Esophagus squamous epithelium (tissue), 5 donors: ENCODE measurements around the gene ARL6. TPM values are rescaled to one million over a fixed set of nuclear protein-coding genes. Genes with fewer than 3 reads are reported as not detected.

Experiments used
- DNase-seq: peaks from one replicate; lab custom pipeline; 2025; lab: John Stamatoyannopoulos, UW
- H3K27ac ChIP-seq, 4 donors: fragments of 200-600 bp; sonication (generic); one replicate each; pipeline ENCODE4 v1.5.1; 2016 to 2019; ENCODE audit warnings: mild to moderate bottlenecking in 1 of 4
- H3K27me3 ChIP-seq, 4 donors: fragments of 200-600 bp; sonication (generic); 1 replicate in 3 of 4; 2 replicates in 1 of 4; pipeline versions ENCODE4 v1.5.1 to v1.6.0; 2017 to 2021; ENCODE audit warnings: antibody characterized with exemption in 1 of 4
- H3K36me3 ChIP-seq, 3 donors: fragments of 200-600 bp; sonication (generic); one replicate each; pipeline ENCODE4 v1.5.1; 2016 to 2019
- H3K4me1 ChIP-seq, 3 donors: fragments of 200-600 bp; sonication (generic); one replicate each; pipeline ENCODE4 v1.5.1; 2017 to 2019
- H3K4me3 ChIP-seq, 4 donors: fragments of 200-600 bp; sonication (generic); 1 replicate in 3 of 4; 2 replicates in 1 of 4; pipeline ENCODE4 v1.5.1; 2016 to 2019; ENCODE audit warnings: mild to moderate bottlenecking in 2 of 4, moderate library complexity in 1 of 4
- H3K9me3 ChIP-seq, 3 donors: fragments of 200-600 bp; sonication (generic); one replicate each; pipeline ENCODE4 v1.5.1; 2016 to 2019
- CTCF ChIP-seq, 6 experiments: fragments of 450-650 bp in 4 of 6; fragments of 200-600 bp in 2 of 6; sonication (generic) in 2 of 6; IDR thresholded peaks; one replicate each; pipeline ENCODE4 v1.5.1; 2016 to 2019; ENCODE audit warnings: antibody characterized with exemption in 6 of 6, mild to moderate bottlenecking in 4 of 6, moderate library complexity in 4 of 6
- POLR2A ChIP-seq, 4 donors: fragments of 450-650 bp; IDR thresholded peaks; one replicate each; pipeline ENCODE4 v1.6.1; 2017; ENCODE audit warnings: antibody characterized with exemption in 4 of 4, mild to moderate bottlenecking in 4 of 4, moderate library complexity in 3 of 4
- WGBS, 2 donors: methylation state at CpG; one replicate each; pipeline ENCODE4 v1.1.5; 2018; 5-methylcytosine and 5-hydroxymethylcytosine counted together
- intact Hi-C: fragments of 100-400 bp; cut with DNase I; formaldehyde crosslinking; loops from one replicate; pipeline ENCODE4 v1.15.0; 2022
- total RNA-seq, 4 donors: library from RNA; depleted of rRNA; stranded (reverse); fragments of >200 nt; gene quantifications; one replicate each; pipeline ENCODE4 v1.1.0, GENCODE V29; 2016
- donor health status: DM: yes; HTN: yes; CAD: no.

Gene ARL6
- total RNA-seq, 4 donors from 2014 or later, result 3.6 to 5.9 (median 4.1) TPM

DNA sequence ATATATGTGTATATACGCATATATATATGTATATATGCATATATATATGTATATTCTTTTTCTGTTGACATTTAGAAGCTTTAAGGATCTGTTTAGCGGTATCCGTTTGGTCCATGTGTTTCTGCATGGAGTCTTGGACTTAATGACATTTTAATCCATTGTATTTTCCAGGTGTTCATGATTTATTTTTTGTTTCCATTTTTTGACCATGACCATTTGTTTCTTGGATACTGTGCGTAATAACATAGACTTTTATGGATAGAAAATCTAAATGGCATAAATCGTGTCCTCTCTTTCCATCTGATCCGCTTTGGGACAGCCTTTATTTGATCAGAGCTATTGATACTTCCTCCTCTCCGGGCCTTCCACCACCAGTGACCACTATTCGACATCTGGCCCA lies 76.7 kb downstream of the ARL6 start:
- H3K9me3 ChIP-seq, result no peaks in the 10 kb centered on the region
- WGBS, 2 donors, result 94 to 96% methylated on average over 8 of the region's 8 CpGs
- intact Hi-C loops, result no loop called here
- H3K27me3 ChIP-seq, result no peaks in the 10 kb centered on the region
- H3K4me1 ChIP-seq, result peaks cover 0 to 43% (median 9%) of the 10 kb centered on the region in 3 donors
- no peak overlapping the region for H3K4me3 ChIP-seq
- no peak for TF ChIP-seq POLR2A (IDR thresholded peaks at IDR 0.05)
- TF ChIP-seq CTCF (IDR thresholded peaks at IDR 0.05), result no peak
- no peak for DNase-seq
- H3K36me3 ChIP-seq, result peaks cover 0 to 11% (median 0%) of the 10 kb centered on the region in 3 donors
- peak overlapping the region in 1 of 4 donors; percentile 8 for H3K27ac ChIP-seq

DNA sequence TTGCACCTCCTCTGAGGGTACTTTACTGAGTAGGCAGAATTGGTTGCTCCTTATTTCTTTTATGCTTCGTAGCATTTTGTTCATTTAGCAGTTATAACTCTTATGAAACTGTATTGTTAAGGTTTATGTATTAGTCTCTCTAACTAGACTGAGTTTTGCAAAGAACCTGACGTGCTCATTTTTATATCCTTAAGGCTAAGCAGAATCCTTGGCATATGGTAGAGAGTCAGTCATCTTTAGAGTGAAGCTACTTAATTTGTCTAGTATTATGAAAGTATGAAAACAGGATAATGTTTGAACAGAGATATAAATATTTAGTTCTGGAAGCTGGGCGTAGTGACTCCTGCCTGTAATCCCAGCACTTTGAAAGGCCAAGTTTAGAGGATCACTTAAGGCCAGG lies 77.4 kb downstream of the ARL6 start:
- TF ChIP-seq CTCF (IDR thresholded peaks at IDR 0.05) (no peak), POLR2A (IDR thresholded peaks at IDR 0.05) (no peak)
- H3K27ac ChIP-seq, result no peak overlapping the region
- no peak overlapping the region for H3K4me3 ChIP-seq
- H3K9me3 ChIP-seq, result no peaks in the 10 kb centered on the region
- peaks cover 0 to 16% (median 0%) of the 10 kb centered on the region in 3 donors for H3K36me3 ChIP-seq
- DNase-seq, result no peak
- H3K27me3 ChIP-seq, result no peaks in the 10 kb centered on the region
- 79 to 87% methylated on average over 3 of the region's 3 CpGs for whole genome bisulfite sequencing, 2 donors
- intact Hi-C loops, result no loop called here
- H3K4me1 ChIP-seq, result peaks cover 0 to 43% (median 9%) of the 10 kb centered on the region in 3 donors

DNA sequence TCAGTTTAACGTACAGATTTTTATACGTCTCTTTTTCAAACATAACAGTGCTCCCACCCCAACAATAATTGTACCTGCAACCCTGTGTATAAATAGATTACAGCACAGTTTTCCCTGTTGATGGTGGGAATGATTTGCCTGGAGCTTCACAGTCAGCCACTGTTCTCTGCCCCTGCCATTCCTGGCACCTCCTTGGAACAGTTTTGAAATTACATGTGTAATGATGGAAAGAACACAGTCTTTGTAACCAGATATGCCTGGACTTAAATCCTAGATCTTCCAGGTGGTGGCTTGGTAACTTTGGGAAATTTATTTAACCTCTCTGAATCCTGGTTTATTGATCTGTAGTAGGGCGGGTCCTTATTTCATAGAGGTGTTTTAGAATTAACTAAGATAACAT lies 84.2 kb downstream of the ARL6 start:
- intact Hi-C loops, result no loop called here
- peaks cover 0 to 6% (median 0%) of the 10 kb centered on the region in 3 donors for H3K4me1 ChIP-seq

More for the DNA sequence above, 84.2 kb downstream of the ARL6 start:
- H3K27ac ChIP-seq, result no peak overlapping the region
- TF ChIP-seq CTCF (IDR thresholded peaks at IDR 0.05), result no peak
- WGBS, 2 donors, result 90% methylated on average over 3 of the region's 3 CpGs
- H3K4me3 ChIP-seq, result no peak overlapping the region
- H3K9me3 ChIP-seq, result peaks cover 0 to 5% (median 0%) of the 10 kb centered on the region in 3 donors
- DNase-seq, result no peak
- peaks cover 0 to 20% (median 0%) of the 10 kb centered on the region in 3 donors for H3K36me3 ChIP-seq
- no peaks in the 10 kb centered on the region for H3K27me3 ChIP-seq

Other genes starting within 250 kb of the ARL6 start
- 10 to 100 TPM; 16.4 to 33.4 (median 21.6) TPM for gene CRYBG3, start 57.3 kb downstream of the ARL6 start, total RNA-seq
- 10 to 100 TPM; 26.7 to 45.6 (median 41.1) TPM for gene RIOX2, start 207.7 kb downstream of the ARL6 start, total RNA-seq